Rectal smooth muscle tissue (tissue), 1 donor: ENCODE data around the gene FNDC1.
"Not testable (repeated sequence)": the region's sequence is repeated elsewhere in the genome, so short reads cannot be mapped to it uniquely, and the experiment has no call there.

Experiments
- H3K27ac ChIP-seq: one replicate; pipeline ENCODE4 v1.7.0; 2013; ENCODE audit warnings: low read depth, low read length, inconsistent platforms
- H3K27me3 ChIP-seq: one replicate; pipeline ENCODE4 v1.7.0; 2013; ENCODE audit warnings: low read length; ENCODE audit not compliant: control insufficient read depth, insufficient read depth
- H3K36me3 ChIP-seq: one replicate; pipeline ENCODE4 v1.7.0; 2013; ENCODE audit warnings: low read length; ENCODE audit not compliant: control insufficient read depth, insufficient read depth
- H3K4me1 ChIP-seq: one replicate; pipeline ENCODE4 v1.7.0; 2013; ENCODE audit warnings: low read length; ENCODE audit not compliant: control insufficient read depth, insufficient read depth
- H3K4me3 ChIP-seq: one replicate; pipeline ENCODE4 v1.7.0; 2013; ENCODE audit warnings: low read length
- H3K9ac ChIP-seq: one replicate; pipeline ENCODE4 v1.7.0; 2013; ENCODE audit warnings: low read length

The FNDC1 gene

GRCh38 chr6:159169193-159169555 lies at the start of gene FNDC1:
FNDC1 (plus strand) TSS chr6:159169400; CDS start chr6:159169597, 197 bp downstream.
- no peak within 1 kb of the TSS for H3K9ac ChIP-seq
- H3K4me1 ChIP-seq: no peaks in the 10 kb centered on the region
- H3K36me3 ChIP-seq: no peaks in the 10 kb centered on the region
- H3K4me3 ChIP-seq: peak within 1 kb of the TSS; percentile 54
- no peaks in the 10 kb centered on the region for H3K27me3 ChIP-seq
- H3K27ac ChIP-seq: peak within 1 kb of the TSS; percentile 60

GRCh38 chr6:159119791-159120190 lies 49.4 kb upstream of the FNDC1 start:
- no peak overlapping the region for H3K27ac ChIP-seq
- H3K36me3 ChIP-seq: no peaks in the 10 kb centered on the region
- H3K4me1 ChIP-seq: peaks cover 11% of the 10 kb centered on the region
- no peak overlapping the region for H3K9ac ChIP-seq
- H3K27me3 ChIP-seq: no peaks in the 10 kb centered on the region
- H3K4me3 ChIP-seq: no peak overlapping the region

GRCh38 chr6:159121486-159121885 lies 47.7 kb upstream of the FNDC1 start:
- Histone ChIP-seq H3K36me3 (no peaks in the 10 kb centered on the region), H3K27ac (no peak overlapping the region), H3K27me3 (no peaks in the 10 kb centered on the region), H3K4me1 (peaks cover 11% of the 10 kb centered on the region), H3K4me3 (no peak overlapping the region), H3K9ac (no peak overlapping the region)

- Histone ChIP-seq H3K4me1 (peaks cover 6% of the 10 kb centered on the region), H3K27ac (no peak overlapping the region), H3K4me3 (no peak overlapping the region), H3K36me3 (no peaks in the 10 kb centered on the region), H3K27me3 (no peaks in the 10 kb centered on the region), H3K9ac (no peak overlapping the region)
These were observed 46.7 kb upstream of the FNDC1 start for GRCh38 chr6:159122453-159122852.

- not testable (repeated sequence) for H3K36me3 ChIP-seq, H3K4me3 ChIP-seq, H3K27ac ChIP-seq, H3K4me1 ChIP-seq, H3K27me3 ChIP-seq, H3K9ac ChIP-seq
These were observed 45.4 kb upstream of the FNDC1 start for GRCh38 chr6:159123831-159124230.

- Histone ChIP-seq H3K27me3 (no peaks in the 10 kb centered on the region), H3K4me3 (no peak overlapping the region), H3K9ac (no peak overlapping the region), H3K36me3 (no peaks in the 10 kb centered on the region), H3K27ac (no peak overlapping the region), H3K4me1 (no peaks in the 10 kb centered on the region)
These were observed 44.1 kb upstream of the FNDC1 start for GRCh38 chr6:159125014-159125609.

- H3K4me3 ChIP-seq: no peak overlapping the region
- H3K36me3 ChIP-seq: no peaks in the 10 kb centered on the region
- no peaks in the 10 kb centered on the region for H3K27me3 ChIP-seq
- H3K27ac ChIP-seq: no peak overlapping the region
- H3K4me1 ChIP-seq: no peaks in the 10 kb centered on the region
- H3K9ac ChIP-seq: no peak overlapping the region
These were observed 43.2 kb upstream of the FNDC1 start for GRCh38 chr6:159125951-159126352.

GRCh38 chr6:159126590-159126989 lies 42.6 kb upstream of the FNDC1 start:
- Histone ChIP-seq H3K4me3 (no peak overlapping the region), H3K27ac (no peak overlapping the region), H3K9ac (no peak overlapping the region)

GRCh38 chr6:159127701-159128100 lies 41.5 kb upstream of the FNDC1 start:
- Histone ChIP-seq H3K27ac (no peak overlapping the region), H3K4me3 (no peak overlapping the region), H3K36me3 (no peaks in the 10 kb centered on the region), H3K9ac (no peak overlapping the region), H3K27me3 (no peaks in the 10 kb centered on the region), H3K4me1 (no peaks in the 10 kb centered on the region)

More at GRCh38 chr6:159126590-159126989, 42.6 kb upstream of the FNDC1 start:
- H3K36me3 ChIP-seq: no peaks in the 10 kb centered on the region
- no peaks in the 10 kb centered on the region for H3K27me3 ChIP-seq
- H3K4me1 ChIP-seq: no peaks in the 10 kb centered on the region

- H3K36me3 ChIP-seq: no peaks in the 10 kb centered on the region
- H3K27me3 ChIP-seq: no peaks in the 10 kb centered on the region
- no peak overlapping the region for H3K4me3 ChIP-seq
These were observed 40.2 kb upstream of the FNDC1 start for GRCh38 chr6:159128978-159129377.

GRCh38 chr6:159130846-159131245 lies 38.4 kb upstream of the FNDC1 start:
- no peak overlapping the region for H3K27ac ChIP-seq
- no peak overlapping the region for H3K4me3 ChIP-seq
- no peak overlapping the region for H3K9ac ChIP-seq
- no peaks in the 10 kb centered on the region for H3K27me3 ChIP-seq
- no peaks in the 10 kb centered on the region for H3K4me1 ChIP-seq
- no peaks in the 10 kb centered on the region for H3K36me3 ChIP-seq

More at GRCh38 chr6:159128978-159129377, 40.2 kb upstream of the FNDC1 start:
- Histone ChIP-seq H3K4me1 (no peaks in the 10 kb centered on the region), H3K9ac (no peak overlapping the region), H3K27ac (no peak overlapping the region)

GRCh38 chr6:159131709-159132108 lies 37.5 kb upstream of the FNDC1 start:
- Histone ChIP-seq H3K27me3 (no peaks in the 10 kb centered on the region), H3K4me3 (no peak overlapping the region), H3K36me3 (no peaks in the 10 kb centered on the region), H3K27ac (no peak overlapping the region), H3K4me1 (no peaks in the 10 kb centered on the region), H3K9ac (no peak overlapping the region)

GRCh38 chr6:159132664-159133063 lies 36.5 kb upstream of the FNDC1 start:
- H3K4me1 ChIP-seq: no peaks in the 10 kb centered on the region
- no peak overlapping the region for H3K9ac ChIP-seq
- H3K27me3 ChIP-seq: no peaks in the 10 kb centered on the region
- H3K4me3 ChIP-seq: no peak overlapping the region
- H3K36me3 ChIP-seq: no peaks in the 10 kb centered on the region
- no peak overlapping the region for H3K27ac ChIP-seq
